Stimulated activated CD4-positive, alpha-beta T cell treated with anti-CD3 and anti-CD28 coated beads, TNF-alpha, amount 100 ng/mL, for 4 hours (primary cell): ENCODE data around the gene LRP5.

Experiments
- DNase-seq, 3 experiments: peaks; one replicate each; pipeline ENCODE4 v3.0.0-alpha.2; 2020; ENCODE audit warnings: low read depth in 3 of 3

LRP5 gene

DNA sequence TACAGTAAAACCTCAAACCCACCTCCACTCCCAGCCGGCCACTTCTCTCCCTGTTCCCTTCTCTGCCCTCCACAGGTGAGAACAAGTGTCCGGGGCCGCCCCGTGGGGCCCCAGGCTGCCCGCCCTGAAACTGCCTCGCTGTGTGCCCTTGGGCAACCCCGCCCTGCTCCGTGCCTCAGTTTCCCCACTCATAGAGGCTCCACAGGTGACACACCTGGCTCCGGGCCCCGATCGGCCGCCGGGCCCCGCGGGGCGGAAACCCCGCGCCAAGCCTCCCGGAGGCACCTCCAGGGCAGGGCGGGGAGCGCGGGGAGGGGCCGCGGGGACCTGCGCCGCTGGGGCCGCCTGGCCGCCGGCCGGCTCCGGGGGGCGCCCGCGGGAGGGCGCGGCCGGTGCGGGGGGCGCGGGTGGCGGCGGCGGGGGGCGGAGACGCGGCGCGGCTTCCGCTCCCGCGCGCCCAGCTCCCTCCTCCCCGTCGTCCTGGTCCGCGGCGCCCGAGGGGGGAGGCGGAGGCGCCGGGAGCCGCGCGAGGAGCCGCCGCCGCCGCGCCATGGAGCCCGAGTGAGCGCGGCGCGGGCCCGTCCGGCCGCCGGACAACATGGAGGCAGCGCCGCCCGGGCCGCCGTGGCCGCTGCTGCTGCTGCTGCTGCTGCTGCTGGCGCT, at the start of gene LRP5:
LRP5 (plus strand) TSS at position 475 of the 663 bp plus-strand sequence; CDS start at position 599, 124 bp downstream.
- DNase-seq, result no peak

DNA sequence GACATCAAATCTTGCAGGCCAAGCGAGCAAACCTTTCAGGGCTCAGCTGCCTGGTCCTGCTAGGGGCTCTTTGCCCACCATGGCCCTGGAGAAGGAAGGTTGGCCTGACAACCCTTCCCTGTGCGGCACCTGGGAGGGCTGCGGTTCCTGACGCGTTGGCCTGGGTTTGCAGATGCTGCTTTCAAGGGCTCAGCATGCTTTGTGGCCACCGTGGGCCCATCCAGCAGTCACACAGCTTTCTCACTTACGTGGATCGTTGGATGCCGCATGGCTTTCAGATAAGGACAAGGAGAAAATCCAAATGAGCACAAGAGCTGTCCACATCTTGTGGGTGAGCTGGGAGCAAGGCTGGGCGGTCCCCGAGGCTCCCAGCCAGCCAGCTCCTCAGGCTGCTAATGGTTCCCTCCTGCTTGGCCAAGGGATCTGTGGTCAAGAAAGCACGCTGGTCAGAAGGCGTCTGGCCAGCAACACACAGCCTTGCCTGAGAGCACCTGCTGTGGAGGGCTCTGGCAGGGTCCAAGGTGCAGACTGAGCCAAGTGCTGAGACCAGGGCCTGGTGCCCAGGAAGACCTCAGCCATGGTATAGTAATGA, 48.9 kb upstream of the LRP5 start:
- no peak for DNase-seq

DNA sequence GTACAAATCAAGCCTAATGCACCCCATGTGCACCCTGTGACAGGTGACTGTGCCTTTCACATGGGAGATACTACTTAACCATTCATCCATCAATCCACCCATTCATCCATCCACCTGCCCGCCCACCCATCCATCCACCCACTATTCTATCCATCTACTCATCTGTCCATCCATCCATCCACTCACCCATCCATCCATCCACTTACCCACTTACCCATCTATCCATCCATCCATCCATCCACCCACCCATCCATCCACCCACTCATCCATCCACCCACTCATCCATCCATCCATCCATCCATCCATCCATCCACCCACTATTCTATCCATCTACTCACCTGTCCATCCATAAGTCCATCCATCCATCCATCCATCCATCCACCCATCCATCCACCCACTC, 48.1 kb upstream of the LRP5 start:
- DNase-seq, result no peak

DNA sequence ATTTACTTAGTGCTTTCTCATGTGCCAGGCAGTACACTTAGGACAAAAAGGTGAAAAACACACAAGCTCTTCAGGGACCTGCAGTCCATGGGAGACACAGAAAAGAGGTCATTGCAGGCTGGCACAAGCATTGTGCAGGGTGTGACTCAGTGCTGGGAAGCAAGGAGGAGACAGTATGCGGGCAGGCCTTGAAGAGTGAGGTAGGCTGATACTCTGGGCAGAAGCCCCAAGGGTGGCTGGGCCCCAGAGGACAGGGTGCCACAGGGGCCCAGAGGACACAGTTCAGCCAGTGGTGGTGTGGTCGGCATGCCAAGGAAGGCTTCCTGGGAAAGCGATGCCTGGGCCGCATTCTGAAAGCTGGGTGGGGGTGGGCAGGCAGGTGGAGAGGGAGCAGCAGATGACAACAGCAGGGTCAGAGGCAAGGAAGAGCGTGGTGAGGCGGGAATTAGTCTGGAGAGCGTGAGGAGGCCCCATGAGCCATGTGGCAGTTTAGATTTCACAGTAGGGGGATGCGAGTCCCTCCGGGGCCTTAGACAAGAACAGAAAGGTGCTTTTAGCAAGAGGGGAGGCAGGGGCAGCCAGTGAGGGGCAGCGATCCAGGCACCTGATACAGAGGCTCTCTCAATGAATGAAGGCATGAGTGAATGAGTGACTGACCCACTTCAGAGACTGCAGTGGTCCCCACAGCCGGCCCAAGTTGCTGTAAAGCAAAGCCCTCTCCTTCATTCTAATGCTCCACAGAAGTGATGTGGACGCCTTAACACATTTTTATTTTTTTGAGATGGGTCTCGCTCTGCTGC, 47.5 kb upstream of the LRP5 start:
- no peak for DNase-seq

DNA sequence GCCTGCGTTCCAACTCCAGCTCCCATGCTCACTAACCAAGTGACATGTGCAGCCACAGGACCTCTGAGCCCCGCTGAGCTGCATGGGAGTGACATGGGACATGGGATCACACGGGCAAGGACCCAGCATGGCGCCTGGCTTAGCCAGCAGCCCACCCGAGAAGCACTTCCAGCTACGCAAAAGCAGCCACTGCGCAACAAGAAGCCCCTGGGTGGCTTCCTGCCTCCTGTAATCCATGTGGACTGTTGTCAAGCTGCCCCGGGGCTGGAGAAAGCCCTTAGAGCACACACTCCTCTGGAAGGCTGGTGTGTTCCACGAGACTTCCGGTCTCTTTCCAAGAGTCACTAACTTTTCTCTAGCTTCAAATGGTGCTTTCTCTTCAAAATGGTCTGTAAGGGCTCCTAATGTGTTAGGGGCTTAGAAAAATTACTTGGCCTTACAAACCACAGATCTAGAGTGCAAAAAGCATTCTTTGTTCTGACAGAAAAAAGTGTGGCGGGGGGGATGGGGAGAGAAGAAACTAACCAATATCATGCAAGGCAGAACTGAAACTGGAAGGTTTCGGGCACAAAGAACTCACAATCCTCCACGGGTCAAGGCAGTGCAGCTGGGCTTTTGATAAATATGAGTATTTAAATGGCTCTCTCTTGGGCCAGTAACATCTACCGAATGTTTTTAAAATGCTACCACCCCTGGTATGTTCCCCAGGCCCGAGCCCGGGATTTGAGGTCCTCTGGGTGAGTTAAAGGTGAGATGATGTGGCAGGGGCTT, 46.1 kb upstream of the LRP5 start:
- no peak for DNase-seq

DNA sequence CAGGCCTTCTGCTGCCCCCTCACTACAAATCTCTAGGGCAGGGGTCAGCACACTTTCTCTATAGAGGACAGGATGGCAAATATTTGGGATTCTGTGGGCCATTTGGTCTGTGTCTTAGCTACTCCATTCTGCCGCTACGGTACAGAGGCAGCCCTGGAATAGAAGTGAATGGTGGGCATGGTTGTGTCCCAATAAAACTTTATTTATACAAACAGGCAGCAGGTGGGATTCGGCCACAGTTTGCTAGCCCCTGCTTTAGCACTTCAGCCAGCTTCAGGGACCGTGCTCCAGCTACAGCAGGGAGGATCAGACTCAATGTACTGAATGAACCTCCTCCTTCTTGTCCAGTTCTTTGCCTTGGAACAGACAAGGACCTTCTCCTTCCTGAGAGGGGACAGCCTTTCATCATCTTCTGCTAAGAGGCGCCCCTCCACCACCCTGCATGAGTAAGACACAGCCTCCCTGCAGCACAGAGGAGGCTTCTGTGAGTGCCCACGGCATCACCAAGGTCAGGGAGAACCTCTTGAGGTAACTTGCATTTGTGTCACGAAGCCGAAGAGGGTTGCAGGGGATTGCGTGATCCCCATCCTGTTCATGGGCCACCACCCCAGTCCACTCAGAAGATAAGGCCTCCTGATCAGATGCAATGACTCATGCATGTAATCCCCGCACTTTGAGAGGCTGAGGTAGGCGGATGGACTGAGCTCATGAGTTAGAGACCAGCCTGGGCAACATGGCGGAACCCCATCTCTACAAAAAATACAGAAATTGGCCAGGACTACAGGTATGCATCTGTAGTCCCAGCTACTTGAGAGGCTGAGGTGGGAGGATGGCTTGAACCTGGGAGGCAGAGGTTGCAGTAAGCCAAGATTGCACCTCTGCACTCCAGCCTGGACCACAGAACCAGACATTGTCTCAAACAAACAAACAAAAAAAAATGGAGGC, 45.2 kb upstream of the LRP5 start:
- DNase-seq, result no peak

DNA sequence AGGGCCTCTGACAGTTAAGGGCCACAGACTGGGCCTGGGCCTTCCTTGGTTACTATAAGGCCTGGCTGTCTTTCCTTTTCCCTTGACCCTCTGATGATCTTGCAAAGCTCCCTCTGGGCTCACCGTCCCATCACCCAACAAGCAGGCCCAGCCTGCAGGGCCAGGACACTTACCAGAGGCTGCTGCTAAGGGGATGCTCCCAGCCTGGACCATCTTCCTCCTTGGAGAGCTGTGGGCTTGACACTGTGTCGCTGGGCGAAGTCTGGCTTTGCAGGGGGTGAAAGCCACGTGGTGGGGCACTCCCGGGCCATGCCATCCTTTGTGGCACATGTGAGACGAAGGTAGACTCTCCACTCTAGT, 44.5 kb upstream of the LRP5 start:
- DNase-seq, result no peak

DNA sequence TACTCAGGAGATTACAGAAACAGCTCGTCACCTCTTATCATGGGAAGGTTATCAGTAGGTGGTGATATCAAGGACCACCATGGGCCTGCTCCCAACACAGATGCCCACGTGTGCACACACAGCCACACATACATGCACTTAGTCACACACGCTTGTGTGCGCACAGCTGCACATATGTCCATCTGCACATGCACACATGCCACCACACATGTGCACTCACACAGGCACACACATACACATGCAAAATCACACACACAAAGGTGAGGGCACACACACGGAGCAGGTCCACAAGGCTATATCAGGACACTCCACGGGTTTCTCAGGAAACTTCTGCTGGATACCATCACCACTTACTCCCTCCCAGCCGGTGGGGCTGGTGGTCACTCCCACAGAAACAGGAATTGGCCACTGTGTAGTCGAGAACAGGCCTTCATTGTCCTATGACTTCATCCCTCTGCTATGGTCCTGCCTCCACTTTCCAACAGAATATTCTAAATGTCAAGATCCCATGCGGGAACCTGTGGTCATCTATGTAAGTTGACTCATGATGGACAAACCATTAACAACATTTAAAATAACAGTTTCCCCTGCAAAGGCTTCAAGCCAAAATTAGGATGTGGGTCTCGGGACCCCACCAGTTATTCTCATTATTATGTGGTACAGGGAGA, 42.8 kb upstream of the LRP5 start:
- no peak for DNase-seq

DNA sequence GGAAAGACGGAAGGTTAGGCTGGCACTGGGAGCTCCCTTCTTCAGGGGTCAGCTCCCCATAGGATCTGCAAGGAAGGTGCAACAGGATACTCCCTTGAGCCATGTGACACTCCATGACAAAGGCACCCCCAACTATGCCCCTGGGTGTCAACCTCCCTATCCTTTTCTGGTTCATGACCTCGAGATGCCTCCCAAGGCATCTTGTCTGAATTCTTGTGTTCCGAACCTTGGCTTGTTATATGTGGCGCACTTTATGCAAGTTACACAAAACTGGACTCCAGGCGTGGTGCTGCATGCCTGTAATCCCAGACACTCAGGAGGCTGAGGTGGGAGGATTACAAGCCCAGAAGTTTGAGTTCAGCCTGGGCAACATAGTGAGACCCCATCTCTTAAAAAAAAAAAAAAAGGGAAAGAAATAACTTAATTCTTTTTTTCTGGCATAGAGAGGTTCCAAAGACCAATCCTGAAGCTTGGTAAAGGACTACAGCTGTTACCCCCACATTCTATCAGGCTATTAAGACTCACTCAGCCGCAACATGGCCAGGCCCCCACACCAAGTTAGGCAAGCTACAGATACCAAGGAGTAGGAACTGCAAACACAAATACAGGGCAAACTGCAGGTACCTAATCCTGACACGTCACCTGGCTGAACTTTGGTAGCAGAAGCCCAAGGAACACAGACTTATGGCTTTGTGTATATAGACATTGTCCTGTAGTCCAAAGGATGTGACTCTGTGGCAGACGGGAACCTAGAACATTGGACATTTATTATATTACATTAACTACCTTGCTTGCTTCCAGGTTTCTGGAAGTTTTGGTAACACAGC, 42.0 kb upstream of the LRP5 start:
- no peak for DNase-seq

DNA sequence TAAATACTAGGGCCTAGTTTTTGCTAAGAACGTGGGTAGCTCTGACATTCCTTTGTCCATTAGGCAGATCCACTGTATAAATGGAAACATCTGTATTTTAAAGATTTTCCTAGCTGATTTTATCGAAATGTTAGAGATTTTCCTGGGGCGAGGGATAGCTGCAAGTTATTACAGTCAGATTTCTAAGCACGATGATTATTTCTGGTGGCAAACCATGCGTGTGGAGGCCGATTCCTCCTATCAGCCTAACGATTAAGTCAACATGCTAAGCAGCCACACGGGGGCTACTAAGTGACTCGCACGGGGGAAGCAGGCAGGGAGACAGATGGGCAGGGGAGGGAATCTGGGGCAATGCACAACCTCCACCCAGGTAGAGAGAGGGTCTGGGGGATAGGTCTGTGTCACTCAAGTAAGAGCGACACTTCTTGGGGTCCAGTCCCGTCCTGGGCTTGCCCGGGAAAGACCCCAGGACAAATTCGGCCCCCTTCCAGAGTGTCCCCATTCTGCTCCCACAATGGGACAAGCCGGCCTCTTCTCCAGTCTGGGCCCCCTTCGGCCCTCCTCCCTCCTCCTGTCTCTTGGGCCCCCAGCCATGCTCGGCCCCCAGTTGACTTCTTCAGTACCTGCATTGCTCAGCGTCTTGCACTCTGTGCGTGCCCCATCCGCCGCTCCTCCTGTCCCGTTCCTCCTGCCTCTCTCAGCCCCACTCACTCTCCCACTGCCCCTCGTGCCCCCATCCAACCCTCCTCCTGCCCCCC, 41.2 kb upstream of the LRP5 start:
- peak in 2 of 3 experiments; percentile 18 to 22 for DNase-seq

DNA sequence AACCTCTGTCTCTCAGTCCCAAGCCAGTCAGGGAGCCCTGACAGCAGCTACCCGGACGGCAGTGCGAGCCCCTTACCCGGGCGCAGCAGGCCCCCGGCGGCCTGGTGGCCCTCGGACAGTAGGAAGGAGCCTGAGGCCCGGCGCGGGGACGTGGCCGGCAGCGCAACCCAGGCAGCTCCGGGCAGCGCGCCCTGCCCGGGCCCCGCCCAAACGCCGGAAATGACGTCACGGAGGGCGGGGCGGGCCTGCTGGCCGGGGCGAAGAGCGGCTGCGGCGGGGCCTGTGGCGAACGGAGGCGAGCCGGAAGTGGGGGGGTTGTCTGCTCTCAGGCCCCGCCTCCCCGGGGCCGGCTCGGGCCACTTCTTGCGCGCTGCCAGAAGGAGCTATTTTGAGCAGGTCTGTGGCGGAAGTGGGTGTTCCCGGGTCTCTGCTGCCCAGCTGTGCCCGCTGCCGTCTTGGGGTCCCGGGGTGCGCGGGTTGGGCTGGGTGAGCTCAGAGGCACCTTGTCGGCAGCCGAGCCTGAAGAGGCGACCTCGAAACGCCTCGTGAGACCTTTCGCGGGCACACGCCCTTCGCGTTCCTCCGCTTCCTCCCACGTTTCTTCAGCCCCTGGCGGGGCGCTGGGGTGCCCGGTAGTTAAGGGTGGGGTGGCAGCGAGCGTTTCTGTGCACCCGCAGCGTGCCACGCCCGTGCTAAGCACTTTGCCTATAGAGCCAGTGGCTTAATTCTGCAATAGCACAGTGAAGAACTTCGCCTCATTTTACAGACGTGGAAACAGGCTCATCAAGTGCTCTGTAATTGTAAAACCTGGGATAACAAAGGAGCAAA, 40.4 kb upstream of the LRP5 start, which contains the start of gene C11orf24:
C11orf24 (minus strand) TSS at position 193 of the 828 bp plus-strand sequence. CDS start 8,206 bp downstream, outside the sequence.
- DNase-seq, result peak; percentile 86 to 92 (median 88)

DNA sequence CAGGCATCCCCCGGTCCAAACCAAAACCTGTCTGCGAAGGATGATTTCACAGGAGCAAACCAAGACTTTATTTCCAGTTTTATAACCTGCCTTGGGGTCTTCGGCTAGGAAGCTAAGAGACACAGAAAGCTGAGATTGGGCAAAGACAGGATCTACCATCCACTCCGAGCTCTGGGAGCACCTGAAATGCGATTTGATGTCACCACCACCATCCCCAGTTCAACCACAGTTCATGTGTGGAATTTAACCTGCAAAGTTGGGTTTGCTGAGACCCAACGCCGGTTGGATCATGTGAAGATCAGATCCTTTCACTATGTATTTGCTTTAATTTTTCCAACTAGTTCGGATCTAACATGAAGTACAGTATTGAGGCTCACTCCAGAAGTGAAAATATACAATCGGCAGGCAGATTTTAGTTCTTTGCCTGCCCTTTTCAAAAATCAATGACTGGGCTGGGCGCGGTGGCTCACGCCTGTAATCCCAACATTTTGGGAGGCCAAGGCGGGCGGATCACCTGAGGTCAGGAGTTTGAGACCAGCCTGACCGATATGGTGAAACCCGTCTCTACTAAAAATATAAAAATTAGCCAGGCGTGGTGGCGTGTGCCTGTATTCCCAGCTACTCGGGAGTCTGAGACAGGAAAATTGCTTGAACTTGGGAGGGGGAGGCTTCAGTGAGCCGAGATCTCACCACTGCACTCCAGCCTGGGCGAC, 39.2 kb upstream of the LRP5 start:
- no peak for DNase-seq

DNA sequence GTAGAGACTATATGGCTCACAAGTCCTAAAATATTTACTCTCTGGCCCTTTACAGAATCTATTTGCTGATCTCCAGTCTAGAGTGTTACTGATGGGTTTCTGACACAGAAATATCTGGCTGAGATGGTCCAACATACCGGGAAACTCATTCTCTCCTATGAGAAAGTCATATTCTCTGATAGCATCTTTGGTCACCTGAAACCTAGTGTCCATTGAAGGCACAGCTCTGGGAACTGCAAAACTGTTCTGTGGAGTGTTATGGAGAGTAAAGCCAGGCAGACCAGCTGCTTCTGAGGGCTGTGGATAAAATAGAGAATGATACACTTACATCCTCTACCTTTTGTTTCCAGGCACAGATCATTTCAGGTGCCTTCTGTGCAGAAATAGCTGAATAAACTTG, 38.1 kb upstream of the LRP5 start:
- no peak for DNase-seq

DNA sequence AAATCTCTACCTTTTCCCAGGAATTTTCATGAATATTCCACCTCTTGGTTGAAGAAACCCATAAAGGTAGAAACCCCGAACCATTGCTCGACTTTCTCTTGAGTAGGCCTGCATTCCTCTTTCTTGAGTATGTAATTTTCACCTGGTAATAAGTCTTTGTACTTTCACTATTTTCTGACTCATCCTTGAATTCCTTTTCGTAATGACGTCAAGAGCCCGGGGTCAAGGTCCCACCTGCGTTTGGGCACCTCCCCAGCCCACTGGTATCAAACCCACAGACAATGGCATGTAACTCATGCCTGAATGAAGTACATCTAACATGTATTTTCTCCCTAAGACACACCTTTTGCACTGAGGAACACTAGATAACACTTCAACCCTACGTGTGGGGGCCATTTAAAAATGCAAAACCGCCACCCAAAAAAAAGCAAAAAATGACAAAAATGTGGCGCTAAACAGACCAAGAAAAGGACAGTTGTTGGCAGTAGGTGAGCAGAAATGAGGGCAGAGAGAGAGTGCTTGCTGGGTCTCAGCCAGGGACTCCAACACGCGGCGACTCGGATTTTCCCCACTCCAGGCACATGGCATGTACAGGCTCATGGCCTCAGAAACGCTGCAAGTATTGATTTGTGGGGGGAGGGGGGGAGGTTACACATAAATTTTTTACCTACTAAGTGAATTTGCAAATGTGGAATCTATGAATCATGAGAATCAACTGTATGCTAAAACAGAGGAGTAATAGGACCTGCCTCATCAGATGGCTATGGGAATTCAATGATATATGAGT, 36.5 kb upstream of the LRP5 start:
- DNase-seq, result no peak

DNA sequence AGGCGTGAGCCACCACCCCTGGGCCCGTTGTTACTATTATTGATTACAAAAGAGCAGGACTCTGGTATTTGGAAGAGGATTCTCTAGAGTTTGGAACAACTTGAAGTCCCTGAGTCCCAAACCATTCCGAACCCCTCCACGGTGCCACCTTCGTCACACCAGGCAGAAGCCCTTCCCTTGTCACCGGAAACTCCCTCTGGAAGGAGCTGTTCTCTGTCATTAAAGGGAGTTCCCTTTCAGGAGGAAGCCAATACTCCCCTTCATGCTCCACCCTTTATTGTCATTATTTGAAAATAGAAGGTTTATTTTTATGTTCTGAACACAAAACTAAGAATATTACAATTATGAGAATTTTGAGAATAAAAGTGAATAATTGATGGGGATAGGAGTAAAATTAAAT, 35.5 kb upstream of the LRP5 start:
- no peak for DNase-seq

DNA sequence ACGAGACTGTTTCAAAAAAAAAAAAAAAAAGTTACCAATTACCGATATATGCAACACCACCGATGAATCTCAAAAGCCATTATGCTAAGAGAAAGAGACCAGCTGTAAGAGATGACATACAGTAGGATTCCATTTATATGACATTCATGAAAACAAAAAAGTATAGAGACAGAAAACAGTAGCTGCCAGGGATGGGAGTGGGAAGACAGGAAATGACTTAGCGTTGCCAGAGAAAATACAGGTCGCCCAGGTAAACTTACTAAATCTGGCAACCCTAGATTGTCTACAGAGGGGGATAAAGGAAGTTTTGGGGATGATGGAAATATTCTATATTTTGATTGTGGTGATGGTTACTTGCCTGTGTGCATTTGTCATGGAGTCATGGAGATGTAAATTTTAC, 32.7 kb upstream of the LRP5 start:
- DNase-seq, result no peak
